Activated naive CD4-positive, alpha-beta T cell treated with anti-CD3 and anti-CD28 coated beads, Interleukin-2, amount 50 U/mL, for 16 hours (primary cell): Measurements from ENCODE around the gene GLI3.

Experiments
- DNase-seq: peaks from one replicate; pipeline ENCODE4 v3.0.0-alpha.2; 2020

GLI3 gene

GRCh38 chr7:42099470-42100155, 137.4 kb downstream of the GLI3 start:
- DNase-seq = no peak

GRCh38 chr7:42099066-42099465, 137.9 kb downstream of the GLI3 start:
- DNase-seq = no peak

- no peak for DNase-seq
Measured at GRCh38 chr7:42097752-42098151, 139.3 kb downstream of the GLI3 start.

- no peak for DNase-seq
Measured at GRCh38 chr7:42096681-42097561, 140.1 kb downstream of the GLI3 start.

GRCh38 chr7:42096268-42096667, 140.7 kb downstream of the GLI3 start:
- no peak for DNase-seq

- DNase-seq = no peak
Measured at GRCh38 chr7:42095791-42096190, 141.2 kb downstream of the GLI3 start.

GRCh38 chr7:42093349-42093905, 143.6 kb downstream of the GLI3 start:
- DNase-seq = no peak

- DNase-seq = no peak
Measured at GRCh38 chr7:42091461-42092291, 145.3 kb downstream of the GLI3 start.

GRCh38 chr7:42090806-42091205, 146.2 kb downstream of the GLI3 start:
- no peak for DNase-seq

- no peak for DNase-seq
Measured at GRCh38 chr7:42090056-42090455, 147.0 kb downstream of the GLI3 start.

GRCh38 chr7:42087616-42088015, 149.4 kb downstream of the GLI3 start:
- no peak for DNase-seq

GRCh38 chr7:42085531-42085930, 151.5 kb downstream of the GLI3 start:
- DNase-seq = no peak

- no peak for DNase-seq
Measured at GRCh38 chr7:42084263-42084662, 152.7 kb downstream of the GLI3 start.

GRCh38 chr7:42083284-42083683, 153.7 kb downstream of the GLI3 start:
- DNase-seq = no peak

- no peak for DNase-seq
Measured at GRCh38 chr7:42082144-42082543, 154.9 kb downstream of the GLI3 start.

- DNase-seq = no peak
Measured at GRCh38 chr7:42081671-42082070, 155.3 kb downstream of the GLI3 start.

GRCh38 chr7:42080841-42081586, 156.0 kb downstream of the GLI3 start:
- DNase-seq = no peak

GRCh38 chr7:42077271-42078135, 159.5 kb downstream of the GLI3 start:
- DNase-seq = no peak

GRCh38 chr7:42076870-42077269, 160.1 kb downstream of the GLI3 start:
- DNase-seq = no peak

GRCh38 chr7:42075418-42075817, 161.6 kb downstream of the GLI3 start:
- no peak for DNase-seq

- DNase-seq = no peak
Measured at GRCh38 chr7:42074076-42074475, 162.9 kb downstream of the GLI3 start.
